ENCODE measurements around the gene LLPH.

DNA sequence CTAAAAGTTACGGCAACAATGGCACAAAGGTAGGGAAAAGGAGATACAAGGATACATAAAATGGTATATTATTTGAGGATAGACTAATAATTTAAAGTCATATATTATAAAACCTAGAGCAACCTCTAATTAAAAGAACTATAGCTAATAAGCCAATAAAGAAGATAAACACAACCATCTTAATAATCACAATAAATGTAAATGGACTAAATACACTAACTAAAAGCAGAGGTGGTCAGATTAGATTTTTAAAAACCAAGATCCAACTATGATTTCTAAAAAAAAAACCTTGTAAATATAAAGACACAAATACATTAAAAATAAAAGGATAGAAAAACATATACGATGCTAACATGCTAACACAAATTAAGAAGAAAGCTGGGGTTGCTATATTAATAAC, 10.7 kb upstream of the LLPH start:
- no peak for TF ChIP-seq CTCF (IDR thresholded peaks at IDR 0.05)
- no peak for TF ChIP-seq TCF12 (IDR thresholded peaks at IDR 0.05)
- no peak for TF ChIP-seq GABPA (IDR thresholded peaks at IDR 0.05; ENCODE audit: low read depth)
- TF ChIP-seq RAD21 (IDR thresholded peaks at IDR 0.05; ENCODE audit: low read length) = no peak
- TF ChIP-seq SMC3 (IDR thresholded peaks at IDR 0.05; ENCODE audit: low read depth, low read length) = no peak

All from SK-N-SH (cell line).